Neural cell (in vitro differentiated cells): ENCODE data around the gene CSNK1A1L. TPM values are rescaled to one million over a fixed set of nuclear protein-coding genes. Genes with fewer than 3 reads are reported as not detected.

Source experiments
- H2AFZ ChIP-seq: fragments of 200-600, 300-800 bp; sonication (generic), shearing (Covaris generic); 2 replicates; pipeline ENCODE4 v1.6.0; 2014; ENCODE audit warnings: low read depth, mild to moderate bottlenecking, antibody characterized with exemption, low read length, moderate library complexity
- H3F3A ChIP-seq: fragments of 200-600 bp; shearing (Covaris generic); 2 replicates; pipeline ENCODE4 v1.6.1; 2016; ENCODE audit warnings: mild to moderate bottlenecking, moderate library complexity, mixed read lengths, antibody characterized with exemption, low read length; ENCODE audit not compliant: insufficient read depth, poor library complexity, severe bottlenecking
- H3K27ac ChIP-seq: fragments of 200-600, 300-800 bp; sonication (generic), shearing (Covaris generic); 2 replicates; pipeline ENCODE4 v1.5.1; 2014; ENCODE audit warnings: mild to moderate bottlenecking, low read length, moderate library complexity
- H3K27me3 ChIP-seq: fragments of 300-800, 200-600 bp; sonication (generic), shearing (Covaris generic); 2 replicates; pipeline ENCODE4 v1.6.0; 2014; ENCODE audit warnings: mild to moderate bottlenecking, low read depth, low read length, moderate library complexity; ENCODE audit not compliant: insufficient read depth
- H3K36me3 ChIP-seq: fragments of 300-800, 200-600 bp; sonication (generic), shearing (Covaris generic); 2 replicates; pipeline ENCODE4 v1.5.1; 2014; ENCODE audit warnings: mild to moderate bottlenecking, antibody characterized with exemption, low read length, moderate library complexity; ENCODE audit not compliant: insufficient read depth
- H3K4me2 ChIP-seq: fragments of 300-800, 200-600 bp; sonication (generic), shearing (Covaris generic); 2 replicates; pipeline ENCODE4 v1.6.0; 2014; ENCODE audit warnings: mild to moderate bottlenecking, low read length
- H3K4me3 ChIP-seq: fragments of 300-800, 200-600 bp; sonication (generic), shearing (Covaris generic); 2 replicates; pipeline ENCODE4 v1.5.1; 2014; ENCODE audit warnings: mild to moderate bottlenecking, low read length, moderate library complexity
- H3K79me2 ChIP-seq: fragments of 200-600 bp; shearing (Covaris generic); replicated peaks from 2 replicates; pipeline ENCODE4 v1.6.0; 2014; ENCODE audit warnings: mild to moderate bottlenecking, low read length, moderate library complexity; ENCODE audit not compliant: insufficient read depth
- H3K9ac ChIP-seq: fragments of 300-800, 200-600 bp; sonication (generic), shearing (Covaris generic); 2 replicates; pipeline ENCODE4 v1.6.1; 2016; ENCODE audit warnings: mild to moderate bottlenecking, low read length, mixed read lengths
- H3K9me2 ChIP-seq: fragments of 200-600 bp; shearing (Covaris generic); 2 replicates; pipeline ENCODE4 v1.6.1; 2016; ENCODE audit warnings: mild to moderate bottlenecking, low read length, mixed read lengths; ENCODE audit not compliant: insufficient read depth
- H3K9me3 ChIP-seq: fragments of 200-600, 300-800 bp; sonication (generic), shearing (Covaris generic); 2 replicates; pipeline ENCODE4 v1.6.1; 2016; ENCODE audit warnings: mild to moderate bottlenecking, mixed run types, low read length, moderate library complexity, mixed read lengths
- H4K20me1 ChIP-seq: fragments of 200-600 bp; shearing (Covaris generic); 2 replicates; pipeline ENCODE4 v1.6.1; 2016; ENCODE audit warnings: mild to moderate bottlenecking, mixed run types; ENCODE audit not compliant: insufficient read depth
- CTCF ChIP-seq: fragments of 450-650 bp; IDR thresholded peaks from 2 replicates; pipeline ENCODE4 v1.5.1; 2014; ENCODE audit warnings: antibody characterized with exemption, mild to moderate bottlenecking, moderate library complexity; ENCODE audit not compliant: poor library complexity, severe bottlenecking
- EP300 ChIP-seq: fragments of 450-650 bp; conservative IDR thresholded peaks from 2 replicates; pipeline ENCODE4 v1.6.1; 2014; ENCODE audit warnings: antibody characterized with exemption, mild to moderate bottlenecking, moderate library complexity; ENCODE audit not compliant: poor library complexity, severe bottlenecking
- EZH2 ChIP-seq: fragments of 200-600, 300-800 bp; shearing (Covaris generic), sonication (generic); IDR thresholded peaks from 2 replicates; pipeline ENCODE4 v1.6.1; 2014; ENCODE audit warnings: antibody characterized with exemption, low read length, borderline replicate concordance, mild to moderate bottlenecking; ENCODE audit not compliant: insufficient read depth, poor library complexity, severe bottlenecking
- MXI1 ChIP-seq: fragments of 450-650 bp; conservative IDR thresholded peaks from 2 replicates; pipeline ENCODE4 v1.6.1; 2014; ENCODE audit warnings: antibody characterized with exemption, mild to moderate bottlenecking; ENCODE audit not compliant: poor library complexity, severe bottlenecking
- POLR2AphosphoS5 ChIP-seq: IDR thresholded peaks from 2 replicates; pipeline ENCODE4 v1.6.1; 2012
- RAD21 ChIP-seq: fragments of 450-650 bp; conservative IDR thresholded peaks from 2 replicates; pipeline ENCODE4 v1.6.1; 2014; ENCODE audit warnings: antibody characterized with exemption, mild to moderate bottlenecking, moderate library complexity
- REST ChIP-seq: IDR thresholded peaks from 2 replicates; pipeline ENCODE4 v1.6.1; 2012; ENCODE audit warnings: borderline replicate concordance
- SMC3 ChIP-seq: fragments of 450-650 bp; conservative IDR thresholded peaks from 2 replicates; pipeline ENCODE4 v1.6.1; 2014; ENCODE audit warnings: antibody characterized with exemption, mild to moderate bottlenecking, moderate library complexity; ENCODE audit not compliant: poor library complexity
- TAF1 ChIP-seq: IDR thresholded peaks from 2 replicates; pipeline ENCODE4 v1.6.1; 2012; ENCODE audit warnings: low read depth
- polyA plus RNA-seq: library from polyadenylated mRNA; depleted of rRNA; stranded (reverse); fragments of >200 nt; gene quantifications from 2 replicates; pipeline ENCODE4 v1.2.3, GENCODE V29; 2014

The CSNK1A1L gene
- polyA plus RNA-seq, 1 donor from 2014 or later = not detected

GRCh38 chr13:37089495-37089894 is 16.0 kb downstream of the CSNK1A1L start:
- Histone ChIP-seq H3K4me3 (no peak overlapping the region), H4K20me1 (no peaks in the 10 kb centered on the region), H2AFZ (no peak overlapping the region), H3K27ac (no peak overlapping the region), H3F3A (no peaks in the 10 kb centered on the region), H3K9me3 (no peaks in the 10 kb centered on the region), H3K9me2 (no peaks in the 10 kb centered on the region), H3K4me2 (no peak overlapping the region), H3K36me3 (no peaks in the 10 kb centered on the region), H3K79me2 (no peaks in the 10 kb centered on the region), H3K27me3 (no peaks in the 10 kb centered on the region), H3K9ac (no peak overlapping the region)
- TF ChIP-seq POLR2AphosphoS5 (no peak), EP300 (no peak), RAD21 (no peak), REST (no peak), CTCF (no peak), SMC3 (no peak), TAF1 (no peak), EZH2 (no peak), MXI1 (no peak)

- TF ChIP-seq POLR2AphosphoS5 (no peak), MXI1 (no peak), EZH2 (no peak), SMC3 (no peak), CTCF (no peak), REST (no peak), EP300 (no peak), RAD21 (no peak), TAF1 (no peak)
- no peaks in the 10 kb centered on the region for H3K36me3 ChIP-seq
- H3K27me3 ChIP-seq = no peaks in the 10 kb centered on the region
- H3F3A ChIP-seq = no peaks in the 10 kb centered on the region
- H2AFZ ChIP-seq = no peak overlapping the region
- no peaks in the 10 kb centered on the region for H3K79me2 ChIP-seq
- no peaks in the 10 kb centered on the region for H4K20me1 ChIP-seq
- H3K4me3 ChIP-seq = no peak overlapping the region
- H3K9ac ChIP-seq = no peak overlapping the region
- H3K27ac ChIP-seq = no peak overlapping the region
- H3K4me2 ChIP-seq = no peak overlapping the region
- H3K9me3 ChIP-seq = no peaks in the 10 kb centered on the region
- H3K9me2 ChIP-seq = no peaks in the 10 kb centered on the region
Observed at GRCh38 chr13:37087486-37087885, 18.0 kb downstream of the CSNK1A1L start.
